Parathyroid adenoma (tissue), 2 donors: ENCODE results near the gene SETD2.
"Not testable (repeated sequence)": the region's sequence is repeated elsewhere in the genome, so short reads cannot be mapped to it uniquely, and the experiment has no call there.

Experiments used
- H2AFZ ChIP-seq: fragments of 300-600 bp; sonication (generic); one replicate; pipeline ENCODE4 v1.7.0; 2017; ENCODE audit warnings: antibody characterized with exemption, mild to moderate bottlenecking
- H3K27ac ChIP-seq: fragments of 300-600 bp; sonication (generic); one replicate; pipeline ENCODE4 v1.7.0; 2017
- H3K27me3 ChIP-seq: fragments of 300-600 bp; sonication (generic); one replicate; pipeline ENCODE4 v1.7.0; 2017; ENCODE audit warnings: low read length; ENCODE audit not compliant: control insufficient read depth, insufficient read depth
- H3K36me3 ChIP-seq: fragments of 300-600 bp; sonication (generic); one replicate; pipeline ENCODE4 v1.7.0; 2017; ENCODE audit warnings: low read length; ENCODE audit not compliant: control insufficient read depth, insufficient read depth
- H3K4me1 ChIP-seq: fragments of 300-600 bp; sonication (generic); one replicate; pipeline ENCODE4 v1.7.0; 2017; ENCODE audit warnings: control low read depth
- H3K4me2 ChIP-seq: fragments of 300-600 bp; sonication (generic); one replicate; pipeline ENCODE4 v1.7.0; 2017; ENCODE audit warnings: low read length
- H3K4me3 ChIP-seq: fragments of 300-600 bp; sonication (generic); one replicate; pipeline ENCODE4 v1.7.0; 2017; ENCODE audit warnings: low read depth, low read length
- H3K79me2 ChIP-seq: fragments of 300-600 bp; sonication (generic); one replicate; pipeline ENCODE4 v1.7.0; 2017; ENCODE audit warnings: control low read depth
- H3K9ac ChIP-seq: fragments of 300-600 bp; sonication (generic); one replicate; pipeline ENCODE4 v1.7.0; 2017; ENCODE audit warnings: mild to moderate bottlenecking
- H3K9me3 ChIP-seq: fragments of 300-600 bp; sonication (generic); one replicate; pipeline ENCODE4 v1.7.0; 2017; ENCODE audit warnings: low read length; ENCODE audit not compliant: control insufficient read depth
- TF ChIP-seq, protein P1 (sequence below): fragments of 300-600 bp; sonication (generic); IDR thresholded peaks from one replicate; pipeline ENCODE4 v1.7.0; 2017; ENCODE audit warnings: antibody characterized with exemption, mild to moderate bottlenecking
- donor health status: primary hyperparathyroidism.

The SETD2 gene

DNA sequence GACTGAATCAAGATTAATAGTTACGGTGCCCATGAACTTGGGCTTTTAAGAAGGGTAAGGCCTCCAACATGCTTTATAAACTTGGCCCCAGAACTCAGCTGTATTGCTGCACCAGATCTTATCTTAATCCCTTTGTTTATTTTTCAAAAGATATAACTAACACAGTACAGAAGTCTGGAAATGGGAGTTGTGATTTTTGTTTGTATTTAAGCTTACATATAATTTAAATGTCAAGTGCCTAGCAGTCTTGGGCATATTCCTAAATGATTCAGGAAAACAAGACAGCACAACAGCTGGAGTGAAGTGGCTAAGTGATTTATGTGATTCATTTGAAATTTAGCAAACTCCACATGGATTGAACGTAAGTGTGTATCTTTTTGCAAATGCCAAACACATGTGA is 128.3 kb downstream of the SETD2 start:
- Histone ChIP-seq H3K4me1 (peaks cover 12% of the 10 kb centered on the region), H3K27ac (no peak overlapping the region), H3K9me3 (no peaks in the 10 kb centered on the region), H3K9ac (no peak overlapping the region), H3K36me3 (no peaks in the 10 kb centered on the region), H2AFZ (no peak overlapping the region), H3K4me2 (no peak overlapping the region), H3K27me3 (no peaks in the 10 kb centered on the region), H3K79me2 (peaks cover 27% of the 10 kb centered on the region), H3K4me3 (no peak overlapping the region)
- TF ChIP-seq, protein P1, sequence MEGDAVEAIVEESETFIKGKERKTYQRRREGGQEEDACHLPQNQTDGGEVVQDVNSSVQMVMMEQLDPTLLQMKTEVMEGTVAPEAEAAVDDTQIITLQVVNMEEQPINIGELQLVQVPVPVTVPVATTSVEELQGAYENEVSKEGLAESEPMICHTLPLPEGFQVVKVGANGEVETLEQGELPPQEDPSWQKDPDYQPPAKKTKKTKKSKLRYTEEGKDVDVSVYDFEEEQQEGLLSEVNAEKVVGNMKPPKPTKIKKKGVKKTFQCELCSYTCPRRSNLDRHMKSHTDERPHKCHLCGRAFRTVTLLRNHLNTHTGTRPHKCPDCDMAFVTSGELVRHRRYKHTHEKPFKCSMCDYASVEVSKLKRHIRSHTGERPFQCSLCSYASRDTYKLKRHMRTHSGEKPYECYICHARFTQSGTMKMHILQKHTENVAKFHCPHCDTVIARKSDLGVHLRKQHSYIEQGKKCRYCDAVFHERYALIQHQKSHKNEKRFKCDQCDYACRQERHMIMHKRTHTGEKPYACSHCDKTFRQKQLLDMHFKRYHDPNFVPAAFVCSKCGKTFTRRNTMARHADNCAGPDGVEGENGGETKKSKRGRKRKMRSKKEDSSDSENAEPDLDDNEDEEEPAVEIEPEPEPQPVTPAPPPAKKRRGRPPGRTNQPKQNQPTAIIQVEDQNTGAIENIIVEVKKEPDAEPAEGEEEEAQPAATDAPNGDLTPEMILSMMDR: no peak

GRCh38 chr3:47034868-47035489 is 128.9 kb downstream of the SETD2 start:
- Histone ChIP-seq H3K27me3 (no peaks in the 10 kb centered on the region), H3K36me3 (no peaks in the 10 kb centered on the region), H3K4me1 (peaks cover 12% of the 10 kb centered on the region), H3K9ac (no peak overlapping the region), H3K9me3 (no peaks in the 10 kb centered on the region), H2AFZ (no peak overlapping the region), H3K27ac (no peak overlapping the region), H3K79me2 (peaks cover 27% of the 10 kb centered on the region), H3K4me2 (no peak overlapping the region), H3K4me3 (no peak overlapping the region)
- TF ChIP-seq, protein P1: no peak

- Histone ChIP-seq H3K4me1 (peaks cover 11% of the 10 kb centered on the region), H3K79me2 (peaks cover 19% of the 10 kb centered on the region)
- H3K27ac ChIP-seq, H3K4me3 ChIP-seq, H2AFZ ChIP-seq, H3K4me2 ChIP-seq, H3K9me3 ChIP-seq, H3K36me3 ChIP-seq, H3K9ac ChIP-seq, H3K27me3 ChIP-seq: not testable (repeated sequence)
Measured at GRCh38 chr3:47031041-47031440, 132.9 kb downstream of the SETD2 start.

GRCh38 chr3:47028667-47029066 is 135.2 kb downstream of the SETD2 start:
- Histone ChIP-seq H3K79me2 (peaks cover 19% of the 10 kb centered on the region), H3K4me3 (no peak overlapping the region), H3K9me3 (no peaks in the 10 kb centered on the region), H3K4me2 (no peak overlapping the region), H3K36me3 (no peaks in the 10 kb centered on the region), H3K9ac (no peak overlapping the region), H3K4me1 (no peaks in the 10 kb centered on the region), H3K27me3 (no peaks in the 10 kb centered on the region), H2AFZ (no peak overlapping the region), H3K27ac (no peak overlapping the region)
- TF ChIP-seq, protein P1: no peak

DNA sequence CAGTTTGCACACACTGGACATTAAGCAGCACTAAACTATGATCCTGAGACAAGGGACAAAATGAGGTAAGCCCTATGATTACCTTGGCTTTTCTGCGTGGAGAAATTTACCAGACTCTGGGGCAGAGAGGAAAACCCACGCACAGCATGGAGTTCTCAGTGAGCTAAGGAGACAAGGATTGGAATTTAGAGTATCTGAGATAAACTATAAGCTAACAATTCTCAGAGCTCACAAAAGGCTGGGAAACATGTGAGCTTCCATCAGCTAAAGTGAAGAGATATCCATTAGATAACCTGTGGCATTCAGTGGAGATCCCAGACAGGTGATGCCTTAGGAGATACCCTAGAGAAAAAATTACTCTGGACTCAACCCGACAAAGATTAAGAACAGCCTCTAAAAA is 135.8 kb downstream of the SETD2 start:
- TF ChIP-seq, protein P1: no peak
- no peaks in the 10 kb centered on the region for H3K27me3 ChIP-seq
- no peak overlapping the region for H2AFZ ChIP-seq
- no peak overlapping the region for H3K4me3 ChIP-seq
- H3K27ac ChIP-seq: no peak overlapping the region
- H3K4me2 ChIP-seq: no peak overlapping the region
- no peaks in the 10 kb centered on the region for H3K4me1 ChIP-seq
- no peaks in the 10 kb centered on the region for H3K9me3 ChIP-seq
- peaks cover 22% of the 10 kb centered on the region for H3K79me2 ChIP-seq
- H3K9ac ChIP-seq: no peak overlapping the region
- H3K36me3 ChIP-seq: no peaks in the 10 kb centered on the region

DNA sequence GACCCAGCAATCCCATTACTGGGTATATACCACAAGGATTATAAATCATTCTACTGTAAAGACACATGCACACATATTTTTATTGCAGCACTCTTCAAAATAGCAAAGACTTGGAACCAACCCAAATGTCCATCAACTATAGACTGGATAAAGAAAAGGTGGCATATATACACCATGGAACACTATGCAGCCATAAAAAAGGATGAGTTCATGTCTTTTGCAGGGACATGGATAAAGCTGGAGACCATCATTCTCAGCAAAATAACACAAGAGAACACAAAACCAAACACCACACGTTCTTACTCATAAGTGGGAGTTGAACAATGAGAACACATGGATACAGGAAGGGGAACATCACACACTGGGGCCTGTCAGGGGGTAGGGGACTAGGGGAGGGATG is 137.5 kb downstream of the SETD2 start:
- H3K9me3 ChIP-seq, H3K36me3 ChIP-seq, H3K27ac ChIP-seq, H2AFZ ChIP-seq, H3K4me2 ChIP-seq, H3K9ac ChIP-seq, H3K4me1 ChIP-seq, H3K4me3 ChIP-seq, H3K27me3 ChIP-seq: not testable (repeated sequence)
- H3K79me2 ChIP-seq: peaks cover 29% of the 10 kb centered on the region
